ENCODE measurements around the gene IKZF3. TPM values are rescaled to one million over a fixed set of nuclear protein-coding genes. Genes with fewer than 3 reads are reported as not detected.

The IKZF3 gene
- total and polyA plus RNA-seq, 8 donors: 0.56 to 5.4 (median 1.1) TPM; not detected in 1

- Histone ChIP-seq H3K4me1 (peaks cover 8 to 22% (median 11%) of the 10 kb centered on the region in 4 donors), H3K27me3 (peaks cover 3 to 52% (median 22%) of the 10 kb centered on the region in 3 donors), H3K9me3 (peaks cover 4 to 13% (median 9%) of the 10 kb centered on the region in 4 donors), H3K36me3 (no peaks in the 10 kb centered on the region), H3K4me3 (no peak overlapping the region), H3K27ac (no peak overlapping the region)
- 80 to 87% (median 82%) methylated on average over 17 of the region's 17 CpGs for WGBS, 5 donors
- no peak for DNase-seq
- intact Hi-C loops (cut with DNase I; ENCODE audit: low total_unique reads): no loop called here
- no peak for TF ChIP-seq POLR2AphosphoS5 (IDR thresholded peaks at IDR 0.05)
- no peak for TF ChIP-seq EP300 (IDR thresholded peaks at IDR 0.05)
- TF ChIP-seq POLR2A (IDR thresholded peaks at IDR 0.05): no peak
- no peak for TF ChIP-seq CTCF (IDR thresholded peaks at IDR 0.05)
Observed at GRCh38 chr17:39868554-39868942, 4.4 kb upstream of the IKZF3 start.

GRCh38 chr17:39867880-39868553 lies 3.9 kb upstream of the IKZF3 start, which contains the start of gene ZPBP2:
TSS of gene ZPBP2 (plus strand) at chr17:39868202. CDS start at chr17:39868355, 153 bp downstream.
- intact Hi-C loops (cut with DNase I; ENCODE audit: low total_unique reads): no loop called here
- Histone ChIP-seq H3K27ac (peak within 1 kb of the TSS in 4 of 5 donors; percentile 19 to 51 (median 36)), H3K36me3 (no peaks in the 10 kb centered on the region), H3K9me3 (peaks cover 4 to 13% (median 9%) of the 10 kb centered on the region in 4 donors), H3K4me3 (peak within 1 kb of the TSS in 3 of 4 donors; percentile 7 to 18 (median 13)), H3K4me1 (peaks cover 8 to 23% (median 12%) of the 10 kb centered on the region in 4 donors), H3K27me3 (peaks cover 3 to 57% (median 22%) of the 10 kb centered on the region in 3 donors)
- DNase-seq: peak in 1 of 2 donors; percentile 46
- TF ChIP-seq EP300 (IDR thresholded peaks at IDR 0.05) (no peak), POLR2A (IDR thresholded peaks at IDR 0.05) (no peak), POLR2AphosphoS5 (IDR thresholded peaks at IDR 0.05) (no peak), CTCF (IDR thresholded peaks at IDR 0.05) (no peak)
- WGBS, 5 donors: 23 to 53% (median 34%) methylated on average over 47 to 67 of the region's 67 CpGs

GRCh38 chr17:39867084-39867879 lies 3.2 kb upstream of the IKZF3 start:
- H3K27me3 ChIP-seq: peaks cover 3 to 64% (median 22%) of the 10 kb centered on the region in 3 donors
- peak overlapping the region in 3 of 4 donors; percentile 7 to 18 (median 13) for H3K4me3 ChIP-seq

More at GRCh38 chr17:39867084-39867879, 3.2 kb upstream of the IKZF3 start:
- Histone ChIP-seq H3K9me3 (peaks cover 4 to 13% (median 9%) of the 10 kb centered on the region in 4 donors), H3K27ac (peak overlapping the region in 4 of 5 donors; percentile 10 to 51 (median 36)), H3K36me3 (no peaks in the 10 kb centered on the region), H3K4me1 (peaks cover 8 to 20% (median 12%) of the 10 kb centered on the region in 4 donors)
- TF ChIP-seq CTCF (IDR thresholded peaks at IDR 0.05) (no peak), EP300 (IDR thresholded peaks at IDR 0.05) (no peak), POLR2A (IDR thresholded peaks at IDR 0.05) (no peak), POLR2AphosphoS5 (IDR thresholded peaks at IDR 0.05) (no peak)
- 79 to 83% (median 80%) methylated on average over 21 of the region's 21 CpGs for WGBS, 5 donors
- DNase-seq: no peak
- intact Hi-C loops (cut with DNase I; ENCODE audit: low total_unique reads): no loop called here

Measured in stomach (tissue), 9 donors.